Rectal smooth muscle tissue (tissue), 1 donor: ENCODE measurements around the gene HIF1A.

Experiments used
- H3K27ac ChIP-seq: one replicate; pipeline ENCODE4 v1.7.0; 2013; ENCODE audit warnings: low read depth, low read length, inconsistent platforms
- H3K27me3 ChIP-seq: one replicate; pipeline ENCODE4 v1.7.0; 2013; ENCODE audit warnings: low read length; ENCODE audit not compliant: control insufficient read depth, insufficient read depth
- H3K36me3 ChIP-seq: one replicate; pipeline ENCODE4 v1.7.0; 2013; ENCODE audit warnings: low read length; ENCODE audit not compliant: control insufficient read depth, insufficient read depth
- H3K4me1 ChIP-seq: one replicate; pipeline ENCODE4 v1.7.0; 2013; ENCODE audit warnings: low read length; ENCODE audit not compliant: control insufficient read depth, insufficient read depth
- H3K4me3 ChIP-seq: one replicate; pipeline ENCODE4 v1.7.0; 2013; ENCODE audit warnings: low read length
- H3K9ac ChIP-seq: one replicate; pipeline ENCODE4 v1.7.0; 2013; ENCODE audit warnings: low read length

HIF1A gene

GRCh38 chr14:61659582-61659981 lies 35.7 kb upstream of the HIF1A start:
- H3K4me3 ChIP-seq = no peak overlapping the region
- H3K27ac ChIP-seq = no peak overlapping the region
- H3K27me3 ChIP-seq = no peaks in the 10 kb centered on the region
- H3K9ac ChIP-seq = no peak overlapping the region
- no peaks in the 10 kb centered on the region for H3K4me1 ChIP-seq
- no peaks in the 10 kb centered on the region for H3K36me3 ChIP-seq

GRCh38 chr14:61661471-61662400 lies 33.6 kb upstream of the HIF1A start:
- H3K4me3 ChIP-seq = no peak overlapping the region
- no peaks in the 10 kb centered on the region for H3K36me3 ChIP-seq
- no peak overlapping the region for H3K9ac ChIP-seq
- no peaks in the 10 kb centered on the region for H3K27me3 ChIP-seq
- no peaks in the 10 kb centered on the region for H3K4me1 ChIP-seq
- no peak overlapping the region for H3K27ac ChIP-seq

- Histone ChIP-seq H3K27me3 (no peaks in the 10 kb centered on the region), H3K4me1 (no peaks in the 10 kb centered on the region), H3K27ac (no peak overlapping the region), H3K4me3 (no peak overlapping the region), H3K9ac (no peak overlapping the region), H3K36me3 (no peaks in the 10 kb centered on the region)
These were observed 32.6 kb upstream of the HIF1A start for GRCh38 chr14:61662437-61663311.

GRCh38 chr14:61663312-61663979 lies 31.9 kb upstream of the HIF1A start:
- no peaks in the 10 kb centered on the region for H3K36me3 ChIP-seq
- no peaks in the 10 kb centered on the region for H3K27me3 ChIP-seq
- H3K27ac ChIP-seq = no peak overlapping the region
- H3K4me1 ChIP-seq = no peaks in the 10 kb centered on the region
- H3K4me3 ChIP-seq = no peak overlapping the region
- no peak overlapping the region for H3K9ac ChIP-seq

- H3K36me3 ChIP-seq = no peaks in the 10 kb centered on the region
- no peak overlapping the region for H3K4me3 ChIP-seq
- H3K4me1 ChIP-seq = no peaks in the 10 kb centered on the region
- H3K27ac ChIP-seq = no peak overlapping the region
- H3K9ac ChIP-seq = no peak overlapping the region
- H3K27me3 ChIP-seq = no peaks in the 10 kb centered on the region
These were observed 27.0 kb upstream of the HIF1A start for GRCh38 chr14:61668282-61668681.

GRCh38 chr14:61670576-61670975 lies 24.7 kb upstream of the HIF1A start:
- H3K9ac ChIP-seq = no peak overlapping the region
- no peaks in the 10 kb centered on the region for H3K36me3 ChIP-seq
- H3K27me3 ChIP-seq = no peaks in the 10 kb centered on the region
- no peak overlapping the region for H3K4me3 ChIP-seq
- H3K27ac ChIP-seq = no peak overlapping the region
- no peaks in the 10 kb centered on the region for H3K4me1 ChIP-seq

GRCh38 chr14:61671082-61671481 lies 24.2 kb upstream of the HIF1A start:
- Histone ChIP-seq H3K9ac (no peak overlapping the region), H3K36me3 (no peaks in the 10 kb centered on the region), H3K27me3 (no peaks in the 10 kb centered on the region), H3K4me1 (no peaks in the 10 kb centered on the region), H3K4me3 (no peak overlapping the region), H3K27ac (no peak overlapping the region)

GRCh38 chr14:61672796-61673195 lies 22.5 kb upstream of the HIF1A start:
- no peaks in the 10 kb centered on the region for H3K4me1 ChIP-seq
- H3K36me3 ChIP-seq = no peaks in the 10 kb centered on the region
- no peaks in the 10 kb centered on the region for H3K27me3 ChIP-seq
- H3K27ac ChIP-seq = no peak overlapping the region
- H3K9ac ChIP-seq = no peak overlapping the region
- H3K4me3 ChIP-seq = no peak overlapping the region

- H3K27ac ChIP-seq = no peak overlapping the region
- H3K4me3 ChIP-seq = no peak overlapping the region
- H3K9ac ChIP-seq = no peak overlapping the region
- no peaks in the 10 kb centered on the region for H3K4me1 ChIP-seq
- no peaks in the 10 kb centered on the region for H3K27me3 ChIP-seq
- H3K36me3 ChIP-seq = no peaks in the 10 kb centered on the region
These were observed 22.0 kb upstream of the HIF1A start for GRCh38 chr14:61673305-61673704.

GRCh38 chr14:61675291-61675690 lies 20.0 kb upstream of the HIF1A start:
- Histone ChIP-seq H3K36me3 (no peaks in the 10 kb centered on the region), H3K9ac (no peak overlapping the region), H3K4me3 (no peak overlapping the region), H3K27me3 (no peaks in the 10 kb centered on the region), H3K4me1 (no peaks in the 10 kb centered on the region), H3K27ac (no peak overlapping the region)

- Histone ChIP-seq H3K9ac (no peak overlapping the region), H3K4me1 (no peaks in the 10 kb centered on the region), H3K36me3 (no peaks in the 10 kb centered on the region), H3K27ac (no peak overlapping the region), H3K27me3 (no peaks in the 10 kb centered on the region), H3K4me3 (no peak overlapping the region)
These were observed 17.8 kb upstream of the HIF1A start for GRCh38 chr14:61677479-61677878.

- no peak overlapping the region for H3K4me3 ChIP-seq
- H3K9ac ChIP-seq = no peak overlapping the region
- no peak overlapping the region for H3K27ac ChIP-seq
- no peaks in the 10 kb centered on the region for H3K4me1 ChIP-seq
- no peaks in the 10 kb centered on the region for H3K27me3 ChIP-seq
- no peaks in the 10 kb centered on the region for H3K36me3 ChIP-seq
These were observed 16.3 kb upstream of the HIF1A start for GRCh38 chr14:61678975-61679374.
